Transverse colon (tissue), 4 donors: ENCODE results near the gene KRTAP16-1. TPM values are rescaled to one million over a fixed set of nuclear protein-coding genes. Genes with fewer than 3 reads are reported as not detected.

Experiments used
- DNase-seq: peaks from one replicate; pipeline ENCODE4 v3.0.0-alpha.2; 2019
- H3K27ac ChIP-seq, 4 donors: fragments of 200-600 bp; sonication (generic); 2 replicates each; pipeline ENCODE4 v1.5.1; 2016 to 2018; ENCODE audit warnings: inconsistent platforms in 4 of 4
- H3K27me3 ChIP-seq: fragments of 200-600 bp; sonication (generic); 2 replicates; pipeline ENCODE4 v1.5.1; 2017; ENCODE audit warnings: inconsistent platforms
- H3K36me3 ChIP-seq, 4 donors: fragments of 200-600 bp; sonication (generic); 2 replicates each; pipeline ENCODE4 v1.5.1; 2017 to 2019; ENCODE audit warnings: inconsistent platforms in 4 of 4
- H3K4me1 ChIP-seq, 4 donors: fragments of 200-600 bp; sonication (generic); 2 replicates each; pipeline ENCODE4 v1.5.1; 2017 to 2020; ENCODE audit warnings: inconsistent platforms in 4 of 4
- H3K4me3 ChIP-seq, 4 donors: fragments of 200-600 bp; sonication (generic); 1 replicate in 1 of 4; 2 replicates in 3 of 4; pipeline versions ENCODE4 v1.5.1 to v1.6.1; 2017 to 2019; ENCODE audit warnings: inconsistent platforms in 4 of 4
- H3K9me3 ChIP-seq, 2 donors: fragments of 200-600 bp; sonication (generic); 2 replicates each; pipeline ENCODE4 v1.5.1; 2017 to 2019; ENCODE audit warnings: inconsistent platforms in 2 of 2
- EP300 ChIP-seq: sonication (generic); formaldehyde crosslinking; IDR thresholded peaks from one replicate; pipeline ENCODE4 v1.6.1; 2017; ENCODE audit warnings: antibody characterized with exemption, low read depth
- POLR2A ChIP-seq: fragments of 450-650 bp; IDR thresholded peaks from one replicate; pipeline ENCODE4 v1.6.1; 2016; ENCODE audit warnings: antibody characterized with exemption, mild to moderate bottlenecking, moderate library complexity
- POLR2AphosphoS5 ChIP-seq, 3 donors: sonication (generic); formaldehyde crosslinking; IDR thresholded peaks; one replicate each; pipeline ENCODE4 v1.6.1; 2016; ENCODE audit warnings: antibody characterized with exemption in 3 of 3
- WGBS, 2 donors: methylation state at CpG; one replicate each; pipeline ENCODE4 v1.1.5; 2018; ENCODE audit warnings: low coverage in 1 of 2; 5-methylcytosine and 5-hydroxymethylcytosine counted together
- in situ Hi-C, 4 donors: fragments of 200-750 bp; cut with MboI; loops; one replicate each; pipeline versions ENCODE4 v1.15.0 to v1.15.1; 2017; ENCODE audit warnings: low sequenced_read_pairs in 3 of 4, low pct_ligation_motif_present in 1 of 4, low pct_unique_long_range_greater_than_20kb in 1 of 4
- intact Hi-C: fragments of 100-400 bp; cut with DNase I; formaldehyde crosslinking; loops from one replicate; pipeline ENCODE4 v1.15.1; 2023; ENCODE audit warnings: low total_unique reads
- total RNA-seq, 4 donors: library from RNA; depleted of rRNA; stranded (reverse); fragments of >200 nt; gene quantifications; one replicate each; pipeline ENCODE4 v1.1.0, GENCODE V29; 2016
- TF ChIP-seq, protein P1 (sequence below), 5 experiments: fragments of 200-600 bp in 3 of 5; fragments of 450-650 bp in 2 of 5; sonication (generic) in 3 of 5; IDR thresholded peaks; 1 replicate in 2 of 5; 2 replicates in 3 of 5; pipeline ENCODE4 v1.5.1; 2016 to 2017; ENCODE audit warnings: antibody characterized with exemption in 5 of 5, inconsistent platforms in 3 of 5, mild to moderate bottlenecking in 2 of 5, moderate library complexity in 1 of 5

KRTAP16-1 gene
- total RNA-seq, 4 donors from 2014 or later, result not detected

GRCh38 chr17:41301916-41302901, 6.9 kb downstream of the KRTAP16-1 start, which contains the start of gene KRTAP29-1:
Gene KRTAP29-1, minus strand, starts transcription at chr17:41302851. Its CDS starts 0 bp downstream, at chr17:41302851.
- Histone ChIP-seq H3K4me1 (no peaks in the 10 kb centered on the region), H3K36me3 (no peaks in the 10 kb centered on the region), H3K27me3 (peaks cover 8% of the 10 kb centered on the region), H3K9me3 (no peaks in the 10 kb centered on the region), H3K4me3 (no peak within 1 kb of the TSS), H3K27ac (no peak within 1 kb of the TSS)
- in situ Hi-C loops, result no loop called here
- intact Hi-C loops, result no loop called here
- DNase-seq, result no peak
- TF ChIP-seq POLR2A, result no peak
- TF ChIP-seq, protein P1, sequence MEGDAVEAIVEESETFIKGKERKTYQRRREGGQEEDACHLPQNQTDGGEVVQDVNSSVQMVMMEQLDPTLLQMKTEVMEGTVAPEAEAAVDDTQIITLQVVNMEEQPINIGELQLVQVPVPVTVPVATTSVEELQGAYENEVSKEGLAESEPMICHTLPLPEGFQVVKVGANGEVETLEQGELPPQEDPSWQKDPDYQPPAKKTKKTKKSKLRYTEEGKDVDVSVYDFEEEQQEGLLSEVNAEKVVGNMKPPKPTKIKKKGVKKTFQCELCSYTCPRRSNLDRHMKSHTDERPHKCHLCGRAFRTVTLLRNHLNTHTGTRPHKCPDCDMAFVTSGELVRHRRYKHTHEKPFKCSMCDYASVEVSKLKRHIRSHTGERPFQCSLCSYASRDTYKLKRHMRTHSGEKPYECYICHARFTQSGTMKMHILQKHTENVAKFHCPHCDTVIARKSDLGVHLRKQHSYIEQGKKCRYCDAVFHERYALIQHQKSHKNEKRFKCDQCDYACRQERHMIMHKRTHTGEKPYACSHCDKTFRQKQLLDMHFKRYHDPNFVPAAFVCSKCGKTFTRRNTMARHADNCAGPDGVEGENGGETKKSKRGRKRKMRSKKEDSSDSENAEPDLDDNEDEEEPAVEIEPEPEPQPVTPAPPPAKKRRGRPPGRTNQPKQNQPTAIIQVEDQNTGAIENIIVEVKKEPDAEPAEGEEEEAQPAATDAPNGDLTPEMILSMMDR (IDR thresholded peaks at IDR 0.05), result no peak
- no peak for TF ChIP-seq POLR2AphosphoS5 (IDR thresholded peaks at IDR 0.05)
- no peak for TF ChIP-seq EP300
- 68 to 83% methylated on average over 1 to 11 of the region's 11 CpGs for WGBS, 2 donors

DNA sequence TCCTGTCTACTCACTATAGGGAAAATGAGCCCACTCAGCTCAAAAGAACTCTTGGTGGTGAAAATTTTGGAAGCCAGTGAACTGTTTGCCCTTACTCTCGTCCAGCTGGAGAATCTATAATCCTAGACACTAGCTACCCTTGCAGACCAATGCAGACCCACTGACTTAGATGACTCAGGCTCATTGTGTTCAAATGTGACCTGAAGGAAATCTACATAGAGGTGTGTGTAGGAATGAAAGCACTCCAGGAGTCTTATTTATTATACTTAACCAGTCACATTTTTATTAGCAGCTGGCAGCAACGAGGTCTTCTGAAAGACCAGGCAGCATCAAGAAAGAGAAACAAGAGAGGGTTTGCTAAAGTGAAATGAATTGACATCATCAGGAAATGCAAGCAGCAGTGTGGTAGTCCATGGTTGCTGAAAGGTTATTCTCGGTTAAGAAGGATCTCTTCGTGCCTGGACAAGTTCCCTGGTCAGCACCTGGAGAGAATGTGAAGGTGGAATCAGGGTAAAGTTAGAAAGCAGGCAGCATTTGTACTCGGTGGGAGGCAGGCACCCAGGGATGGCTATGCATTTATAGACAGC, 7.8 kb downstream of the KRTAP16-1 start:
- no peak for TF ChIP-seq POLR2A
- TF ChIP-seq, protein P1 (IDR thresholded peaks at IDR 0.05), result no peak
- no peak for TF ChIP-seq EP300
- TF ChIP-seq POLR2AphosphoS5 (IDR thresholded peaks at IDR 0.05), result no peak
- 60 to 74% methylated on average over 4 to 5 of the region's 5 CpGs for WGBS, 2 donors
- Histone ChIP-seq H3K27ac (no peak overlapping the region), H3K36me3 (no peaks in the 10 kb centered on the region), H3K27me3 (peaks cover 8% of the 10 kb centered on the region), H3K4me1 (no peaks in the 10 kb centered on the region), H3K9me3 (no peaks in the 10 kb centered on the region), H3K4me3 (no peak overlapping the region)
- in situ Hi-C loops, result no loop called here
- no peak for DNase-seq
- intact Hi-C loops, result no loop called here

GRCh38 chr17:41298458-41299135, 10.5 kb downstream of the KRTAP16-1 start:
- intact Hi-C loops, result no loop called here
- no peak for DNase-seq
- no peaks in the 10 kb centered on the region for H3K36me3 ChIP-seq
- H3K4me1 ChIP-seq, result no peaks in the 10 kb centered on the region
- no peak for TF ChIP-seq EP300
- TF ChIP-seq, protein P1 (IDR thresholded peaks at IDR 0.05), result no peak
- no peak for TF ChIP-seq POLR2A
- no peak for TF ChIP-seq POLR2AphosphoS5 (IDR thresholded peaks at IDR 0.05)
- no peak overlapping the region for H3K4me3 ChIP-seq
- WGBS, 2 donors, result 50 to 88% methylated on average over 1 to 20 of the region's 20 CpGs
- in situ Hi-C loops, result no loop called here
- H3K9me3 ChIP-seq, result no peaks in the 10 kb centered on the region
- H3K27ac ChIP-seq, result no peak overlapping the region
- peaks cover 8% of the 10 kb centered on the region for H3K27me3 ChIP-seq

- no peak for DNase-seq
- Histone ChIP-seq H3K4me3 (no peak overlapping the region), H3K36me3 (no peaks in the 10 kb centered on the region), H3K27me3 (peaks cover 13% of the 10 kb centered on the region), H3K9me3 (no peaks in the 10 kb centered on the region), H3K27ac (no peak overlapping the region), H3K4me1 (no peaks in the 10 kb centered on the region)
- WGBS, 2 donors, result 40 to 56% methylated on average over 1 of the region's 1 CpG
- intact Hi-C loops, result no loop called here
- TF ChIP-seq EP300 (no peak), POLR2A (no peak)
- TF ChIP-seq, protein P1 (IDR thresholded peaks at IDR 0.05), result no peak
- in situ Hi-C loops, result no loop called here
Observed at GRCh38 chr17:41296846-41297245, 12.3 kb downstream of the KRTAP16-1 start.
